Psoas muscle (tissue), 8 donors: ENCODE data around the gene CLSTN3. TPM values are rescaled to one million over a fixed set of nuclear protein-coding genes. Genes with fewer than 3 reads are reported as not detected.

Source experiments
- ATAC-seq, 4 donors: fragments of 200-7000 bp; cut with Tn5 transposase; one replicate each; pipeline ENCODE4 v1.9.1; 2020; ENCODE audit warnings: moderate library complexity in 3 of 4, mild to moderate bottlenecking in 2 of 4
- DNase-seq, 2 donors: peaks; one replicate each; pipeline ENCODE4 v3.0.0-alpha.2; 2020
- H3K27ac ChIP-seq: fragments of 200-600 bp; one replicate; pipeline ENCODE4 v1.8.0; 2022
- H3K27me3 ChIP-seq, 3 donors: fragments of 200-600 bp in 1 of 3; one replicate each; pipeline versions ENCODE4 v1.6.1 to v1.8.0; 2013 to 2022; ENCODE audit warnings: low read length in 2 of 3, mild to moderate bottlenecking in 2 of 3, moderate library complexity in 1 of 3; ENCODE audit not compliant: insufficient read depth in 3 of 3
- H3K36me3 ChIP-seq, 2 donors: fragments of 200-600 bp in 1 of 2; one replicate each; pipeline versions ENCODE4 v1.6.1 to v1.8.0; 2013 to 2022; ENCODE audit warnings: low read depth in 1 of 2, mild to moderate bottlenecking in 1 of 2, moderate library complexity in 1 of 2; ENCODE audit not compliant: insufficient read depth in 1 of 2
- H3K4me1 ChIP-seq: fragments of 200-600 bp; one replicate; pipeline ENCODE4 v1.8.0; 2022
- H3K4me3 ChIP-seq: fragments of 200-600 bp; one replicate; pipeline ENCODE4 v1.8.0; 2022; ENCODE audit warnings: mild to moderate bottlenecking
- H3K9me3 ChIP-seq: fragments of 200-600 bp; one replicate; pipeline ENCODE4 v1.8.0; 2022
- CTCF ChIP-seq: fragments of 200-600 bp; IDR thresholded peaks from one replicate; pipeline ENCODE4 v1.8.0; 2022; ENCODE audit warnings: antibody characterized with exemption
- WGBS, 3 donors: extraction: QIAGEN DNeasy Blood & Tissue Kit; methylation state at CpG; one replicate each; pipeline versions ENCODE4 v1.1.6 to v1.1.7; 2013; 5-methylcytosine and 5-hydroxymethylcytosine counted together
- intact Hi-C, 2 donors: fragments of 100-400 bp; cut with DNase I; formaldehyde crosslinking; loops; one replicate each; pipeline versions ENCODE4 v1.11.0 to v1.14.2; 2022
- polyA plus RNA-seq, 3 donors: library from polyadenylated mRNA; stranded (reverse); fragments of 200-250 nt; gene quantifications; one replicate each; pipeline ENCODE4 v1.2.3, GENCODE V29; 2013
- total RNA-seq, 4 donors: library from RNA; stranded (reverse); fragmentation: NEBNext Ultra II Directional in 2 of 4; extraction: Animal tissue kit (Norgen Biotek cat#: 25700) in 2 of 4; gene quantifications; one replicate each; pipeline versions ENCODE4 v1.2.1 to v1.2.4, GENCODE V29; 2021 to 2023
- donor health status: healthy with polysubstance abuse.
- donor health status: DM: no; HTN: no; CAD: no; lungs with moderate emphysema.
- donor health status: Bipolar disorder and iron deficiency.
- donor health status: healthy.
- donor health status: DM: yes; HTN: yes; CAD: no.
- donor health status: DM: no; HTN: no; CAD: no.
- donor health status: DM: no; HTN: no; CAD: no.
- donor health status: DM: yes; HTN: yes; CAD: no.

CLSTN3 gene
- total and polyA plus RNA-seq, 7 donors = 1.2 to 5.1 (median 3.2) TPM

GRCh38 chr12:7114851-7115250, 15.3 kb upstream of the CLSTN3 start:
- intact Hi-C loops = loop anchor here (1.0 to 10.0 kb wide), 3 partner anchors 168 to 250 kb away; partner anchors contain the start of genes C12orf57 (in 1 of the 2) and TPI1 (in 1 of the 2)
- H3K27me3 ChIP-seq = no peaks in the 10 kb centered on the region
- ATAC-seq = no peak
- no peaks in the 10 kb centered on the region for H3K9me3 ChIP-seq
- WGBS, 3 donors = 82 to 87% (median 87%) methylated on average over 6 of the region's 6 CpGs
- no peak for TF ChIP-seq CTCF
- no peaks in the 10 kb centered on the region for H3K36me3 ChIP-seq
- H3K4me3 ChIP-seq = no peak overlapping the region
- peaks cover 10% of the 10 kb centered on the region for H3K4me1 ChIP-seq
- H3K27ac ChIP-seq = no peak overlapping the region
- no peak for DNase-seq

- 82 to 85% (median 83%) methylated on average over 3 of the region's 3 CpGs for WGBS, 3 donors
- intact Hi-C loops = loop anchor here in 1 of 2 donors (10.0 kb wide), 1 partner anchor 251 kb away; the partner anchor contains the start of gene TPI1
- ATAC-seq = no peak
- DNase-seq = no peak
- no peak for TF ChIP-seq CTCF
- Histone ChIP-seq H3K27me3 (no peaks in the 10 kb centered on the region), H3K36me3 (no peaks in the 10 kb centered on the region), H3K9me3 (no peaks in the 10 kb centered on the region), H3K27ac (no peak overlapping the region), H3K4me3 (no peak overlapping the region), H3K4me1 (peaks cover 10% of the 10 kb centered on the region)
These were observed 14.0 kb upstream of the CLSTN3 start for GRCh38 chr12:7116196-7116595.

GRCh38 chr12:7116916-7117315, 13.3 kb upstream of the CLSTN3 start:
- H3K4me3 ChIP-seq = no peak overlapping the region
- intact Hi-C loops = loop anchor here in 1 of 2 donors (10.0 kb wide), 1 partner anchor 252 kb away; the partner anchor contains the start of gene TPI1
- H3K27ac ChIP-seq = no peak overlapping the region
- no peak for ATAC-seq
- H3K4me1 ChIP-seq = peaks cover 10% of the 10 kb centered on the region
- H3K36me3 ChIP-seq = no peaks in the 10 kb centered on the region
- H3K9me3 ChIP-seq = no peaks in the 10 kb centered on the region
- no peak for TF ChIP-seq CTCF
- WGBS, 3 donors = 85 to 90% (median 88%) methylated on average over 9 of the region's 9 CpGs
- no peak for DNase-seq
- no peaks in the 10 kb centered on the region for H3K27me3 ChIP-seq

GRCh38 chr12:7117670-7118069, 12.5 kb upstream of the CLSTN3 start:
- intact Hi-C loops = loop anchor here in 1 of 2 donors (10.0 kb wide), 1 partner anchor 253 kb away; the partner anchor contains the start of gene TPI1
- H3K36me3 ChIP-seq = no peaks in the 10 kb centered on the region
- ATAC-seq = no peak

More at GRCh38 chr12:7117670-7118069, 12.5 kb upstream of the CLSTN3 start:
- DNase-seq = no peak
- H3K27ac ChIP-seq = no peak overlapping the region
- H3K4me1 ChIP-seq = peaks cover 9% of the 10 kb centered on the region
- H3K4me3 ChIP-seq = no peak overlapping the region
- TF ChIP-seq CTCF = no peak
- 80 to 85% (median 84%) methylated on average over 3 of the region's 3 CpGs for WGBS, 3 donors
- H3K27me3 ChIP-seq = no peaks in the 10 kb centered on the region
- no peaks in the 10 kb centered on the region for H3K9me3 ChIP-seq
